RKO (cell line): ENCODE data around the gene VPS37B.

Experiments used
- DNase-seq: peaks from one replicate; pipeline ENCODE4 v3.0.0-alpha.2; 2016; ENCODE audit warnings: low spot score

Gene VPS37B

GRCh38 chr12:122865268-122866231 is 30.4 kb downstream of the VPS37B start:
- DNase-seq: no peak

GRCh38 chr12:122864894-122865253 is 31.1 kb downstream of the VPS37B start:
- no peak for DNase-seq

GRCh38 chr12:122862872-122863701 is 32.8 kb downstream of the VPS37B start:
- DNase-seq: no peak

GRCh38 chr12:122862110-122862634 is 33.8 kb downstream of the VPS37B start:
- DNase-seq: no peak

GRCh38 chr12:122861587-122861970 is 34.3 kb downstream of the VPS37B start:
- no peak for DNase-seq

- no peak for DNase-seq
These were observed 34.9 kb downstream of the VPS37B start for GRCh38 chr12:122860854-122861586.

GRCh38 chr12:122860040-122860853 is 35.7 kb downstream of the VPS37B start:
- DNase-seq: peak; percentile 70

GRCh38 chr12:122859303-122860039 is 36.5 kb downstream of the VPS37B start:
- no peak for DNase-seq

- DNase-seq: no peak
These were observed 37.2 kb downstream of the VPS37B start for GRCh38 chr12:122858591-122859302.

- no peak for DNase-seq
These were observed 37.8 kb downstream of the VPS37B start for GRCh38 chr12:122858171-122858570.

GRCh38 chr12:122856999-122857671 is 38.8 kb downstream of the VPS37B start:
- peak; percentile 39 for DNase-seq

- no peak for DNase-seq
These were observed 39.7 kb downstream of the VPS37B start for GRCh38 chr12:122855928-122856831.

GRCh38 chr12:122855071-122855829 is 40.7 kb downstream of the VPS37B start:
- DNase-seq: no peak

GRCh38 chr12:122854554-122854953 is 41.4 kb downstream of the VPS37B start:
- no peak for DNase-seq

- DNase-seq: no peak
These were observed 42.2 kb downstream of the VPS37B start for GRCh38 chr12:122853582-122854245.

GRCh38 chr12:122852336-122853275 is 43.3 kb downstream of the VPS37B start:
- DNase-seq: no peak
